Measurements from ENCODE around the gene PPARGC1A.

DNA sequence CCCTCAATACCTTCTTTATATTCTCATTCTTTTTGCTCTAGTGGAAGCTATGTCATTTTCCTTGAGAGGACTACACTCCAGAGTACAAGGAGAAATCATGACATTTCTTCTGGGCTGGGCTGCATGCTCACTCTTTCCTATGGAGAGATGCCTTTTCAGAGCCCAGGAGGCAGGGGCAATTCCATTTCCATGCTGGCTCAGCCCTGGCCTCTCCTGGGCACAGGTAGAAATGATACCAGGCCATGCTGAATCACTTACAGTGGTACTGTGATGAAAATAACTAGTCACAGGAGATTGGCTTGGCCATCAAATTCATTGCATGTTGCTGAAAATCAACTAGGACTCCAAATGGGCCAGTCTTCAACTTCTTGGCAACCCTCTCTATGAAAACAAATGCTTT is 34.0 kb upstream of the PPARGC1A start:
- no peak for TF ChIP-seq POLR2A (IDR thresholded peaks at IDR 0.05)
- TF ChIP-seq, protein P1, sequence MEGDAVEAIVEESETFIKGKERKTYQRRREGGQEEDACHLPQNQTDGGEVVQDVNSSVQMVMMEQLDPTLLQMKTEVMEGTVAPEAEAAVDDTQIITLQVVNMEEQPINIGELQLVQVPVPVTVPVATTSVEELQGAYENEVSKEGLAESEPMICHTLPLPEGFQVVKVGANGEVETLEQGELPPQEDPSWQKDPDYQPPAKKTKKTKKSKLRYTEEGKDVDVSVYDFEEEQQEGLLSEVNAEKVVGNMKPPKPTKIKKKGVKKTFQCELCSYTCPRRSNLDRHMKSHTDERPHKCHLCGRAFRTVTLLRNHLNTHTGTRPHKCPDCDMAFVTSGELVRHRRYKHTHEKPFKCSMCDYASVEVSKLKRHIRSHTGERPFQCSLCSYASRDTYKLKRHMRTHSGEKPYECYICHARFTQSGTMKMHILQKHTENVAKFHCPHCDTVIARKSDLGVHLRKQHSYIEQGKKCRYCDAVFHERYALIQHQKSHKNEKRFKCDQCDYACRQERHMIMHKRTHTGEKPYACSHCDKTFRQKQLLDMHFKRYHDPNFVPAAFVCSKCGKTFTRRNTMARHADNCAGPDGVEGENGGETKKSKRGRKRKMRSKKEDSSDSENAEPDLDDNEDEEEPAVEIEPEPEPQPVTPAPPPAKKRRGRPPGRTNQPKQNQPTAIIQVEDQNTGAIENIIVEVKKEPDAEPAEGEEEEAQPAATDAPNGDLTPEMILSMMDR (IDR thresholded peaks at IDR 0.05) = no peak

All from ovary (tissue), 3 donors.